HT1080 (cell line): ENCODE results near the gene GASK1A. TPM values are rescaled to one million over a fixed set of nuclear protein-coding genes. Genes with fewer than 3 reads are reported as not detected.
A peak's percentile ranks its signal among the peaks of the same experiment; 100 is the strongest.

ENCODE experiments used
- DNase-seq: peaks from one replicate; pipeline ENCODE4 v3.0.0-alpha.2; 2015; ENCODE audit warnings: low read depth
- total RNA-seq: library from RNA; depleted of rRNA; stranded (reverse); fragments of >200 nt; shearing (Covaris generic); gene quantifications from 2 replicates; pipeline ENCODE4 v1.2.3, GENCODE V29; 2014

Gene GASK1A
- total RNA-seq, 1 experiment from 2014 or later: not detected

DNA sequence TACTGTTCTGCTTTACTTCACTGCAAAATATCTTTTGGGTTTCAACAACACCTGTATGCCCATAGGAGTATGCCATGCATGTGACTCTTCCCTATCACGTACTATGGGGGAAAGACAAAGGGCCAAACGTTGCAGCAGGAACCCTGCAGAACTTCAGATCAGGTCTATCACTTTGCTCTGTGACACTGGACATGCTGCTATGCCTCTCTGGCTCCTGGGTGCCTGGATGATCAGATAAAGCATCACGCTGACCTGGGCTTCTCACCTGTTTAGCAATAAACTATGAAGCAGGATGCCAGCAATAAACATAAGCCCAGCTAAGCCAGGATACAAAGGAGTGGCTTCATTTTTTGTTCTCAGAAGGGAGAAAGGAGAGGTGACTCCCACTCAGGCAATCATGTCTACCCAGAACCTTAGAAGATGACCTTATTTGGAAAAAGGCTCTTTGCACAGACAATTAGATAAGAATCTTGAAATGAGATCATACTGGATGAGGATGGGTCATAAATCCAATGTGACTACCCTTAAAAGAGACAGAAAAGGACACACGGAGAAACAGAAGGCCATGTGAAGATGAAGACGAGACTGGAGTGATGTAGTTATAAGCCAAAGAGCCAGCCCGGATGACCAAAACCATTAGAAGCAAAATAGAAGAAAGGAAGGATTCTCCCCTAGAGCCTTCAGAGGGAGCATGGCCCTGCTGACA is 107.5 kb downstream of the GASK1A start:
- DNase-seq: no peak

DNA sequence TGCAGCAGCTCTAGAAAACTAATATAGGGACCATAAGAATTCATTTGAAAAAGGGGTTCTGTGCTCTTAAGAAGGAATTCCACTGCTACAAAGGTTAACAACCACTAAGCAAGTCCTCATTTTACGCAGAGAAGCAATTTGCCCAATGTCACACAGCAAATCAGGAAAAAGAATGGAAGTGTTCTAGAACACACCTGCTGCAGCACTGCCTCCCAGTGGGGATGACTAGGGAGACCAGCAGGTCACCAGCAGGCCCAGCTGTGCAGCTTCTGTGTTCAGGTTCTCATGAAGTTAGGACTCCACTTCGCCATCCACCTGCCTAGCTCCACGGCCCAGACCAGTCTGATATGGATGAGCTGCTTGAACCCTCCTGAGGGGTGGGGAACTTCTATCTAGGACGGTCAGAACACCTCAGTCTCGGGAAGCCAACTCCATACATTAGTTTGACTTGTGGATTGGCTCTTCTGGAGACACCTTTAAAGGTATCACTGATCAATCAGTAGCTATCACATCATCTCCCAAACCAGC is 108.2 kb downstream of the GASK1A start:
- DNase-seq: no peak

DNA sequence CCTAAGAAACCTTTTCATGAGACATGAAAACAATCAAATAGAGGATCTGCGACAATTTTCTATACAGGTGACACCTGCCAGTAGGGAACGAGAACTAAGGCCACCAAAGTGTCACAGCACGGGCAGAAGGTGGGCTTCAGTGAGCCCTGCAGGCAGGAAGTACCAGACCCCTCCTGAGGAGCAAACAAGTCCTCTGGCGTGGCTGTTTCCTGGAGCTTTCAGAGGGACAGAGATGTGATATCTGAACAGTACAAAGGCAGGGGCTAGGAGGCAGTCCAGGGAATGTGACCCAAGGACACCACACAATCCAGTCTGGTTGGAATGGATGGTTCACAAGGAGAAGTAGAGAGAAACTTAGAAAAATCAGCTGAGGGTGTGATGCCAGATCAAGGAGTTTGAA is 110.0 kb downstream of the GASK1A start:
- DNase-seq: no peak

DNA sequence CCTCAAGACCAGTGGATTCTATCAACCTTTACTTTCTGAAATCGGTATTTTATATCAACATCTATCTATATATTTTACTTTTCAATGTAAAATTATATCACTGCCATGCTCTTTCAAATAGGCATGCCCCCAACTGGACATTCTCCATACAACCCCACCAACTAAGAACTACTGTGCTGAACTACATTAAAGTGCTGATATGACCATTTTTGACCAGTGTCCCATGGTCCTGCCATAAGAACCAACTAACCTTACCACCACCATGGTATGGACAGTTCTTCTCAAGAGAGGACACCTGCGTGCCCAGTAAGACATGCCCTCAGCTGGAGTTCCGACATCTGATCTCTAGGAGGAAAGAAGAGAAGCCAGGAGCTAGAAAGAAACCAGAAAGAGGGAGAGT is 111.1 kb downstream of the GASK1A start:
- no peak for DNase-seq

DNA sequence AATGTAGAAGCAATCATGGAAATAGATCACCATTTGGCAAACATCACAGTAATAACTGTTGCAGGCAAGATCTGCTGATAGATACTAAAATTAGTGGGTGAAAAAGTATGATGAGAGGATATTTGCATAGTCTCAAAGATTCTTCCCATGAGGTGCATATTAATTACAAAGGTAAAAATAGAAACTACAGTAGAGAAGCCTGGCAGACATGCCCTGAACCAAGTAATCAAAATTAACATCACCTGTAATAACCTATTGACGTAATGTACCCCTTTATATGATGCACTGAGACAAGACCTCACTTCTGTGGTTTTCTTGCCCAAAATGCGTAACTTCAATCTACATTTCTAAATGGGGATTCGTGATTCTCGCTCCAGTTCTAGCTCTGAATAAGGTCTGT is 112.4 kb downstream of the GASK1A start:
- no peak for DNase-seq

DNA sequence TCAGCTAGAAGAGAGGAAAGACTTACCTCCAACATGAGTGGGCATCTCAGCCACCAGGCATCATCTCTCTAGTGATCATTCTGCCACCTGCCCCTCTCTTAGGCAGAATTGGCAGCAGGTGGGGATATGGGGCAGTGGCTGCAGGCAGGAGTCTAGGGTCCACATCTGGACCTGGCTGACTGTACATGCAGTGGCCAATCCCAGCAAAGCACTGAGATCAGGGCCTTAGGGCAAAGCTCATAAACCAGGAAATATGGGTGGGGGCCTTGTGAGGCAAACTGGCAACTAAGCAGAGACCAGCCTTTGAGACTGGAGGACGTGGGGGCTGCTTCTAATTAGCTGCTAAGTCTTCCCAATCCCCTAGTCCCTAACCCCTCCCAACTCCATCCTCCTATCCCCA is 113.9 kb downstream of the GASK1A start:
- no peak for DNase-seq

DNA sequence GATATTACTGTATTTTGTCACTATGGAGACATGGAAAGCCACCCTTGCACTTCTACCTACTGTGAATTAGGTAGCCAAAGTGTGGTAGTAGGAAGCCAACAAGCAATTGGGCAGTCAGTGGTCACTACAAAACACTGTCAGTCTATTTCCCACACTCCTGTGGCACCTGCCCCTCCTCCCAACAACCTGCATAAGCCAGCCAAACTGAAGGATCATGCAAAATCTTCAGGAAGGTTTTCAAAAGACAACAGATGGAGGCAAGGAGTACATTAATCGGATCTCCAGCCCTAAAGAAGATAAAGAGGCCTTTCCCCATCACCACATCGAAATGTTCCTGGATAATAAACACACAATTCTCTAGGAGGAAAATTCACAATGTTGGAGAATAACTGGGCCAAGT is 114.9 kb downstream of the GASK1A start:
- DNase-seq: no peak

DNA sequence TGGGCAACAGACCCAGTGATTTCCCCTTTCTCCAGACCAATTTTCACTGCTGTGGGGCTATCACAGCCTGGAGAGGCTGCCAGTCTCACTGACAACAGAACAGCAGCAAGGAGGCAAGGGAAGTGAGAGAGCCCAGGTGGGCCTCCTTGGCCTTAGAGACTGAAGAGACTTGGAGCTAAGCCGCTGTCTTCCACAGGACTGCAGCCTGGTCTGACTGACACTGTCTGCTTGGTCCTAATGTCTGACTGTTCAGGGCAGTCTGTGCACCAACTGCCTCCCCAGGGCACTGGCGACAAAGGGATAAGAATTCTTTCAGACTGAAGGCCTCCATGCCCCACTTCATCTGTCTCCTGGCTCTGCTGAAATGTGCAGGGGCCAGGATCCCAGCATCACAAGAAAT is 115.3 kb downstream of the GASK1A start:
- no peak for DNase-seq

DNA sequence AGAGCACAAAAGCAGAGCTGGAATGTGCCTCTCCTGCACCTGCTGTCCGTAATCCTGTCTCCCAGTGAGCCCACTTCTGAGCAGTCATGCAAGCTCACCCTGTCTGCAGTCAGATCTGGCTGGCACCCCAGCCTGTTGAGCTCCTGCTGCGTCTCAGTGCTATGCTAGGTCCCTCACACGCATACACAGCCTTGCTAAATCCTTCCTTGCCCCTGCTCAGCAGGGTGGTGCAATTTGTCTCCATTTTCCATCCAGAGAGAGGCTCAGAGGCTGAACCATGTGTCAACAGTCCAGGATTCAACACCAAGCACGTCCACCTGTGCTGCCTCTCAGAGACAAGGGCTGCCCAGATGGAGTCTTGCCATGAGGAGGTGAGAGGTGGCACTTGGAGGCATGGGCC is 115.7 kb downstream of the GASK1A start:
- DNase-seq: no peak

DNA sequence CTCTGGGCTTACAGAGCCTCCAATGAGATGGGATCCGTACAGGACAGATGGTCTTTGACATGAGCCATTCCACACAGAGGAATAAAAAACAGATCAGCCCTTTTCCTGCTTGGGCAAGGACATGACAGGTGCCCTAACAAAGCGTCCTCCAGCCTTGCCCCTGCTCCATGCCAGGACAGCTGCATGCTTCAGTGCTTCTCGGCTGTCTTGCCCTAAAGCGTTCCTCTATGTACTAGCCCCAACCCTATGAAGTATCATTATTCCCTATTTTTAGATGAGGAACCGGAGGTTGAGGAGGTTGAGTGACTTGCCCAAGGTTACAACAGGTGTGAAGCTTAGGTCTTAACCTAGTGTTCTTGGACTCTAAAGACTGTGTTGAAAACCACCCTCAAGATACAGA is 116.3 kb downstream of the GASK1A start:
- no peak for DNase-seq

DNA sequence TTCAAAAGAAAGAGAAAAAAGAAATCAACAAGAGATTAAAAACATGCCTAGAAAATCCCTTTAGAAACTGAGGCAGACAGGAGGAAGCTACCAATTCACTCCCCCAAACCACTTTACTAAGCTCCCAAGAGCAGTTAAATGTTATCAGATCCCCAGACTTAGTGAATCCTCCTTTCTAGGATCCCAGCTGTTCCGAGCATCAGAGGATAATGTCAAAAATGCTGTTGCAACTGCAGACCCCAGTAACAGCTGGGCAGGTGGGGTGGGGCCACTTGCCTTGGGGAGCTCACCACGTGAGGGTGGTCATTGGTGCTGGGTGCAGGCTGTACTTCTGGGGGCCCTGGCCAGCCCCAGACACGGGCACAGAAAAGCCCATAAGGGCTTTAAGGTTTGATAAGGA is 117.7 kb downstream of the GASK1A start:
- DNase-seq: no peak

DNA sequence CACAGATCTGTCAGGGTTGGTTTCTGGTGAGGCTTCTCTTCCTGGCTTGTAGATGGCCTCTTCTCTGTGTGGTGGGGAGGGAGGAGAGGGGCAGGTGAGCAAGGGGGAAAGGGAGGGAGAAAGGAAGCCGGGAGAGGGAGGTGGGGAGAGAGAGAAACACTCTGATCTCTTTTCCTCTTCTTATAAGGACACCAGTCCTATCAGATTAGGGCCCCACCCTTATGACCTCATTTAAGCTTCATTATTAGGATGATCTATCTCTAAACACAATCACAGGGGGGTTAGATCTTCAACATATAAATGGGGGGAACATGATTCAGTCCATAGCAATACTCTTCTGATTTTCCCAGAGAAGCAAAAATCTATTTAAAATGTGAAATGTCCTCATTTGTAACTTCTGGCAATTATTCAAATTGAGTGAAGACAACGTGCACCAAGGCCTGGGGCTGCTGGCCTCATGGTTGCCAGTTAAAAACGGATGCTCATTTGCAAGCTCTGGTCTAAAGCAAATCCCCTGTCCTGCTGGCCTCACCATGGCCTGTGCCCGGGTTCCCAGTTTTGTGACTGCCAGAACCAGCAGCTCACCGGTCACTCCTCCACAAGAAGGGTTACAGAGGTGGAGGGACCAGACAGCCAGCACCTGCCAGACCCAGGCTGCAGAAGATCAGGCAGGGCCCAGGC is 118.4 kb downstream of the GASK1A start:
- DNase-seq: no peak

DNA sequence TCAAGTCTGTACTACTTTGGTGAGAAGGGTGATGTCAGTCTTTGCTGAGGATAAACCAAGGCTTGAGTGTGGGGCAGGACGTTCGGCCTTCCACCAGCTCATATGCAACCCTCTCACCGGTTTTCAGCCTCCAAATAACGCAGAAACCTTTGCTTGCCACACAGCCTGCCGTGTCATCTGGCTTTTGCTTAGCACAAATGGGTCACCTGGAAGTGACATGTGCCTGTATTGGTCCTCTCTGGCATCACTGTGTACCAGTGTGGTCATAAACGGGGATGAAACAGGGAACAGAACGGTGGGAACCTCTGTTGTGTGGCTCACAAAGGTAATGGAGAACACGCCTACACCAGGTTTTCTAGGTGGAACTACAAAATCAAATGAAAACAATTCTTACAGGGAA is 119.7 kb downstream of the GASK1A start:
- no peak for DNase-seq

DNA sequence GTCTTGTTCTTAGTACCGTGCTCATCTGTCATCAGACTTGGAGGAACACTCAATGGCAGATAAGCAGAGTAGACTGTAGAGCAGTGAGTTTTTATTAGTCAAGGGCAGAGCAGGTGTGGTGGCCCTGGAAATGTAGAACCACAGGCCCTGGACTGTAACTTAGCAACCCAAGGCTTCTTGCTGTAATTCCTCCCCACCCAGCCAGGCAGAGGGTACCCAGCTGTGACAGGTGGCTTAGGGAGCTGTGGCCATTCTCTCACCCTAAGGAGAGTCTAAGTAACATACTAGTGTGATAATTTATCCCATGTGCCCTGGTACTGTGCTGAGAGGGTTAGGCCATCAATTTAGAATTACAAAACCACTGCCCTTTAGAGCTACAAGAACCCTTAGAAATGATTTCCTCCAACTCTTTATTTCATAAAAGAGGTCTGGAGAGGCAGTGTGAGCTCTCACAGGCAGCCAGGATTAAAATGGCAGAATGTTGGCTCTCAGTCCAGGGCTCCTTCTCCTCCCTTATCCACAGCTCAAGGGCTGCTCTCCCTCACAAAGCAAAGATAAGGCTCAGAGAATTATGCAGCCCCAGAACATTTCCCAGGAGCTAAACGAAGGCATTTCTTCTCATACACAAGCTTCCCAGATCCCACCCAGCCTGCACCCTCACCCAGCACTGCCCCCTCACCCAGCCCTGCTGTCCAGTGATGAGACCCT is 123.8 kb downstream of the GASK1A start:
- DNase-seq: no peak

DNA sequence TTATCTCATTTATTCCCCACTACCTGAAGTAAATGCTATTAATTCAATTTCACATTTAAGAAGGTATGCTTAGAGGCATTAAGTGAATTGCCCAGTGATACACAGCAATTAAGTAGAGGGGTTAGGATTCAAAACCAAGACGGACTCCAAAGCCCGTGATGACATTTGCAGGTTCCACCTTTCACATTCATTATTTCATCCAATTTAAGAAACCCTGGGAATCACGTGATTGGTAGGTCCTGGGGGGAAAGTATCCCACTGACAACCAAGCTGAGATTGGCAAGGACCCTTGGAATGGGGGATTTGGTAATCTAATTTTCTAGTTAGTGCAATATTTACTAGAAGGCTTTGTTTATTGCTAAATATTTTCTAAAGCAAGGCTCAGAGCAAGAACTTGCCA is 124.9 kb downstream of the GASK1A start:
- DNase-seq: no peak

DNA sequence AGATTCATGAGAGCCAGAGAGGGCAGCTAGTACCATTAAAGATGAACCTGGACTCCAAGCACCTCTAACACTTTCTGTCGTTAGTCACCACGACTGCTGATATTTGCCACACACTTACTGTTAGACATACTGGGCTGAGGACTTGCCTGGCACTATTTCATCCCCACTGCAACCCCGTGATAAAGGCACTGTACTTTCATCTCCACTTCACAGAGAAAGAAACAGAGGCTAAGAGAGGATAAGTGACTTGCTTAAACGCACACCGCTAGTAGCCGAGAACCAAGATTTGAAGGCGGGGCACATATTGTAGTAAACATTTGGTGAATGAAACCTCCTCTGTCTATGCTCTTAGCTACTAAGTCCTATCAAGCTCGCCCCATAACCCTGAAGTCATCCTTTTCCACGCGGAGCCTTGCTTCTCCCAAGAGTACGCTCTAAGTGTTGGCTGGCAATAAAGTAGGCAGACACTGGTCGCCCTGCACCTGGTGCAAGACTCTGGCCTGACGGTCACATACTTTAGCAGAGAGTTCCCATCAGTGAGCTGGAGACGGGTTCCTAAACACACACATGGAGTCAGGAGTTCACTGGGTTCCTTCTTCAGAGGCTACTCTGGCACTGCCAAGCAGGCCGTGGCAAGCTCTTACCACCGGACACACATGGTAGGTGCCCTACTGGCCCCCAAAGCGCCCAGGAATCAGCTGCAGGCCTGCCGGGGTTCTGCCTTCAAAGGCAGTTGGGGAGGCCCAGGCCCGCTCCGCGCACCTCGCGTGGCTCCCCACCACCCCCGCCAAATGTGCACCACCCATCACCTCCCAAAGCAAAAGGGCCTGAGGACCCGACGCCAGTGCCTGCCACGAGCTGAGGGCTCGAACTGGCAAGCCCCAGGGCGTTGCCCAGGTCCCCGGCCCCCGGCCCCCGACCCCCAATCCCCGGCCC is 125.8 kb downstream of the GASK1A start:
- no peak for DNase-seq

DNA sequence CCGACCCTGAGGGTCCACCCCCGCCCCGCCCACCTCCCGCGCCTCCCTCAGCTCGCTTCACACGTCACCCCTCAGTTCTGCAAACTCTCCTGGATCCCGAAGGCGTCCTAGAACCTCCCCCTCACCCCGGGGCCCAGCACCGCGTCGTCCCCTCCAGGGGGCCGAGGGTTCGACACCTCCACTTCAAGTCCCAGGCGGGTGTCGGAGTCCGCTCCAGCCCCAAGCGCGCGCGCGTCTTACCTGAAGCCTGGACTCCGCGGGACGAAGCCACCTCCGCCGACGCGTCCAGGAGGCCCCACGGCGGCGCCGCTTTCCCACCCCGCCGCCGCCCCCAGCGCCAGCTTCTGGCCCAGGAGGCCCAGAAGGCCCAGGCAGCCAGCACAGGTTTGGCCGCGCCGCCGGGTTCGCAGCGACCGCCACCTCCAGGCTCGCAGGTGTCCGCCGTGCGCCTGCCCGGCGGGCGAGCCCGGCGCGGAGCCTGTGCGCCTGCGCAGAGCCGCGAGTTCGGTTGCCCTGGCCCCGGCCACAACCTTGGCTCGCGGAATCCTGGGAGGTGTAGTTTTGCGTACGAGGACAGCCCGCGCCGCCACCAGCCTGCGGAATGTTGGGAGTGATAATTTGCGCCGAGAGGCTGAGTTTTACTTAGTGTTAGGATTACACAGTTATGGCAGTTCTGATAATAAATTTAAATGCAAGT is 126.6 kb downstream of the GASK1A start, which contains the start of gene POMGNT2:
Gene POMGNT2 (minus strand): TSS at position 484 of the 697 bp plus-strand sequence. CDS start 24,648 bp downstream, outside the sequence.
- peak; percentile 83 for DNase-seq

DNA sequence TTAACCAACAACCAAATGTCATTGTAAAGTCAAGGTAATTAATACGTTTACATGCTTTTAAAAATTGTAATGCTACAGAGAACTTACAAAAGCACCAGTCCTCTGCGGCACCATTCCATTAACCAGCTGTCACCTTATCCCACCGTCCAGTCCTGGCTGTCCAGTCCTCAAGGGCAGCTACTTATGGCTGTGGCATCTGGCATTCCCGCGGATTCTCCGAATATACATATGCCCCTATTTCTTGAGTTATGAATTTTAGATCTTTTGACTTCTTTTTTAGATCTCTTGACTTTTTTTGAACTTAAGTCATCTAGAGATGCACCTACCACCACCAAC is 127.2 kb downstream of the GASK1A start:
- no peak for DNase-seq
